Choroid plexus epithelial cell (primary cell): ENCODE data around the gene NRDE2.
"Not testable (repeated sequence)": the region's sequence is repeated elsewhere in the genome, so short reads cannot be mapped to it uniquely, and the experiment has no call there.

ENCODE experiments used
- DNase-seq: peaks from one replicate; pipeline ENCODE4 v3.0.0-alpha.2; 2010; ENCODE audit warnings: low read depth
- H3K4me3 ChIP-seq: 2 replicates; pipeline ENCODE4 v1.5.1; 2011; ENCODE audit warnings: low read depth, mild to moderate bottlenecking, control low read depth, low read length, moderate library complexity
- CTCF ChIP-seq: conservative IDR thresholded peaks from 2 replicates; pipeline ENCODE4 v1.5.1; 2011; ENCODE audit warnings: low read depth, mild to moderate bottlenecking, control low read depth, inconsistent platforms, low read length, moderate library complexity

Gene NRDE2

GRCh38 chr14:90239139-90239538, 92.6 kb downstream of the NRDE2 start:
- H3K4me3 ChIP-seq = no peak overlapping the region
- peak; percentile 15 for DNase-seq
- TF ChIP-seq CTCF = no peak

- DNase-seq = peak; percentile 67
- TF ChIP-seq CTCF = peak; percentile 88
- H3K4me3 ChIP-seq = no peak overlapping the region
These were observed 96.4 kb downstream of the NRDE2 start for GRCh38 chr14:90235179-90235976.

GRCh38 chr14:90229942-90230341, 101.8 kb downstream of the NRDE2 start:
- DNase-seq, H3K4me3 ChIP-seq: not testable (repeated sequence)

GRCh38 chr14:90228478-90228877, 103.3 kb downstream of the NRDE2 start:
- TF ChIP-seq CTCF = no peak
- no peak overlapping the region for H3K4me3 ChIP-seq
- no peak for DNase-seq
